Stimulated activated CD8-positive, alpha-beta memory T cell treated with anti-CD3 and anti-CD28 coated beads, Interleukin-4, amount 100 ng/mL, for 1 hour (primary cell): ENCODE results near the gene LDLR.
A peak's percentile ranks its signal among the peaks of the same experiment; 100 is the strongest.
"Not testable (repeated sequence)": the region's sequence is repeated elsewhere in the genome, so short reads cannot be mapped to it uniquely, and the experiment has no call there.

Experiments
- DNase-seq, 2 donors: peaks; one replicate each; pipeline ENCODE4 v3.0.0-alpha.2; 2020; ENCODE audit warnings: low read depth in 2 of 2, low spot score in 1 of 2

LDLR gene

GRCh38 chr19:11138601-11139300, 49.5 kb downstream of the LDLR start:
- DNase-seq = no peak

DNA sequence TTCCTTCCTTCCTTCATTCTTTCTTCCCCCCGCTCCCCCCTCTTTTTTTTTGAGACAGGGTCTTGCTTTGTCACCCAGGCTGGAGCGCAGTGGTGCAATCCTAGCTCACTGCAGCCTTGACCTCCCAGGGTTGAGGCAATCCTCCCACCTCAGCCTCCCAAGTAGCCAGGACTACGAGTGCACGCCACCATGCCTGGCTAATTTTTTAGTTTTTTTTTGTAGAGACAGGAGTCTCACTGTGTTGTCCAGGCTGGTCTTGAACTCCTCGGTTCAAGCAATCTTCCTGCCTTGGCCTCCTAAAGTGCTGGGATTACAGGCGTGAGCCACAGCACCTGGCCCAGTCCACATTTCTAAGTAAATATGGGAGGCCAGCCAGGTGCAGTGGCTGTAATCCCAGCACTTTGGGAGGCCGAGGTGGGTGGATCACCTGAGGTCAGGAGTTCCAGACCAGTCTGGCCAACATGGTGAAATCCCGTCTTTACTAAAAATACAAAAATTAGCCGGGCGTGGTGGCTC, 50.8 kb downstream of the LDLR start:
- DNase-seq = not testable (repeated sequence)

DNA sequence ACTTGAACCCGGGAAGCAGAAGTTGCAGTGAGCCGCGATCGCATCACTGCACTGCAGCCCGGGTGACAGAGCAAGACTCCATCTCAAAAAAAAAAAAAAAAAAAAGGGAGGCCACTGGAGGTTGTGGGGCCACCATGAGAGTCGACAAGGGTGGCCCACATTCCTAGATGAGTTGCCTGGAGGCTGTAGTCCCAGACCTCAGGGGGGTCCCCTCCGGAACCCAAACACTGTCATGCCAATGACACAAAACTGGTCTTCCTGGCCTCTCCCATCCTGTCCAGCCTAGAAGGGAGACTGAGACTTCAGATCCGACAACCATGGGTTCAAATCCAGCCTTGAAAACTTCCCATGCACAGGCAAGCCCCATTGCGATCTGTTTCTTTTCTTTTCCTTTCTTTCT, 51.6 kb downstream of the LDLR start:
- no peak for DNase-seq

DNA sequence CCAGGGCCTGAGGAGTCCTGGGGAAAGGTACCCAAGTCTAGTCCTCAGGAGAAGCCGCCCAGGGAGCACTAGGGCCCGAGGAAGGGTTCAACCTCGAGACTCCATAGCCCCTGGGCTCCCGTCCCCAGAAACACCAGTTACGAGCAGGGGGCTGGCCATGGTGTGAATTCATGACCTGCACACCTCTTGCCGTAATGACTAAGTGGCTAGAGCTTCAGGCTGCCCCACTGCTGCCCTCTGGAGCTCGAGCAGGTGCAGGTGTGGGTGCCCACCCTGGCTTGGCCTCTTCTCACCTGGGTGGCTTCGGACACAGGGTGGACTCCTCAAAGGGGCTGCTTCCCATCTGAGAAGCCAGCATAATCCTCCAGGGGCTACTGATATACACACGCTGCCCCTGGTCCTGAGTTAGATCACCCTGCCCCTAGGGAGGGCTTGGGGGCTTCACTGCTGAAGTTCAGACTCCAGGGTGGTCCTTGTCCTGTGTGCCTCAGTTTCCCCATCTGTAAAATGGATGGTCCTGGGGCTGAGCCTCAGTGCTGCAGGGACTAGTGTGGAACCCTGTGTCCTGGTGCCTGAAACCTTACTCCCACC, 52.8 kb downstream of the LDLR start:
- no peak for DNase-seq

GRCh38 chr19:11142528-11143171, 53.4 kb downstream of the LDLR start:
- no peak for DNase-seq

- no peak for DNase-seq
Observed at GRCh38 chr19:11145536-11145924, 56.3 kb downstream of the LDLR start.

DNA sequence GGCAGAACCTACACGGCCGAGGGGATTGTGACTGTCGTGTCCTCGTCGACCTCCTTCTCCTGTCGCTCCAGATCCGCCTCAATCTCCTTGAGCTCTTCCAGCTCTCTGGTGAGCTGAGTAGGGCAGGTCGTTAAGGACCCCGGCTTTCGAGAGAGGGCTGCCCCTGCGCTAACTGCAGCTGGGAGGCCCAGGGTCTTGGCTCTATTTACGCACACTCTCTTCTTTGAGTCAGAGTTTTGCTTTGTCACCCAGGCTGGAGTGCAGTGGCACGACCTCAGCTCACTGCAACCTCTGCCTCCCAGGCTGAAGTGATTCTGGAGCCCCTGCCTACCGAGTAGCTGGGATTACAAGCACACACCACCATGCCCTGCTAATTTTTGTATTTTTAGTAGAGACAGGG, 58.7 kb downstream of the LDLR start:
- DNase-seq = no peak

DNA sequence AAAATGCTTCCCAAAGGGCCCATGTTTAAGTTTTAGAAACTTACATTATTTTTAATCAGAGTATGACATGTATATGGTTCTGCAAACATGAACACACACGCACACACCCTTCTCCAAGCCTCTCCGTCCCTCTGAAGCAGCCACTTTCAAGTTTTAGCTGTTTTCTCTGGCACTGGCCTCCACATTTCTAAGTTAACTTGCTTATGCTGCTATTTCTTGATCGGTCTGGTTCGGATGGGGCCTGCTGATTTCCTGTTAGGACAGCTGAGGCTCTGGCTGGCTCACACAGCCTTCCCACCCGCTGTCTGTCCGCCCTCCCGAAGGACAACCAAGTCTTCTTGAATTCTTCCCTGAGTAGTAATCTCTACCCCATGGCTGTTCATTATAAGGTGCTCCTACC, 61.9 kb downstream of the LDLR start:
- no peak for DNase-seq

- no peak for DNase-seq
Observed at GRCh38 chr19:11152318-11153062, 63.2 kb downstream of the LDLR start.

- DNase-seq = no peak
Observed at GRCh38 chr19:11154683-11155047, 65.4 kb downstream of the LDLR start.

DNA sequence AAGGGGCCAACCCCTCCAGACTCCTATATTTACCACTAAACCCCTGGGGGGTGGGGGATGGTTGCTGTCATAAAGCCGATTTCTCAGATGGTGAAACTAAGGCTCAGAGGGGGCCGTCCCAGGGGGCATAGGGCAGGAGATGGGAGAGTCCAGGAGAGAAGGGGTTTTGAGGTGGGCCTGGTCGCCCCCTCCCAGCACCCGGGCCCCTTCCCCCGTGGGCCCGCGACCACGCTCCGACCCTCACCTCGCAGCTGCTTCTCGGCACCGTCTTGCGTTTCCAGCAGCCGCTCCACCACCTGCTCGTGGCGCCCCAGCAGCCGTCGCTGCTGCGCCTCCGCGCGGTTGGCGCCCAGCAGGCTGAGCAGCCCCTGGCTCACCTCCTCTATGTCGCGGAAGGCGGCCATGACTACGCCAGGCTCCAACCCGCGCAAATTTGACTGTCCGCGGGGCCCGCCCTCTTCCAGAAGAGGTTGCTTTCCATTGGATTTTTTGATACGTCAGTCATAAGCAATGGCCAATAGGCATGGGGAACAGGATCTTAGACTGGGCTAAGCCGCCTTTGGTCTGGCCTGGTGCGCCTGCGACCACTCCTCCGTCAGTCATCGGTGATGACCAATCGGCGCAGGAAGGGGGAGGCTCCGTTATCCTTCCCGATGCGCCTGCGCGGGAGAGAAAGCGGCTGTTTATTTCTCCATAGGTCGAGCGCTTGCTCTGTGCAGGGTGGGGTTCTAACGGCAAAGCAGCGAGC, 66.3 kb downstream of the LDLR start, which contains the start of gene SPC24:
SPC24 (minus strand) TSS at position 410 of the 748 bp plus-strand sequence; CDS start at position 404, 6 bp downstream.
- peak; percentile 72 to 79 for DNase-seq

GRCh38 chr19:11159598-11160439, 70.6 kb downstream of the LDLR start:
- no peak for DNase-seq

DNA sequence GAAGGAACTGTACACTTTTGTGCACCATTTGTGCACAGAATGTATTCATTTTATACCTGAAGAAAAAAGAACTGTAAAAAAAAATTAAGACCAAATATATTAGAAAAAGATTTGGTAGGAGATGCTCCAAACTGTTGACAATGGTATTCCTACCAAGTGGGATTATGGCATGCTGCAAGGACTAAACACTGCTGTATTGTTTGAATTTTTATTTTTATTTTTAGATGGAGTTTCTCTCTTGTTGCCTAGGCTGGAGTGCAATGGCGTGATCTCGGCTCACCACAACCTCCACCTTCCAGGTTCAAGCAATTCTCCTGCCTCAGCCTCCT, 71.1 kb downstream of the LDLR start:
- DNase-seq = not testable (repeated sequence)

DNA sequence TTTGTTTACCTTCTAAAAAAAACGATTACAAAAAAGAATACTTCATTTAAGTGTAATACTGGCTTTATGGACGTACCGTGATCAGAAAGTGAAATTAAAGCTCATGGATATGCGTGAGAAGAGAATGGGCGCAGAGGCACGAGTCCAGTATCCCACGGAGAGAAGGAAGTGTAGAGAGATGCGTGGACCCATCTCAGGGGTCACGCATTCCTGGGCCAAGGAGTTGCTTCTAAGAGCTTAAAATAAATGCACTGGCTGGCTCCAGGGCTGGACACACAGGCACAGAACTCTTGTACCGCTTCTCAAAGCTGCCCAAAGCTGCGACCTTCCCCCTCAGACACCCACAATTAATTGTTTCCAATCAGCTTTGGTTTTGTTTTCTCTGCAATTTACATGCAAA, 75.0 kb downstream of the LDLR start:
- DNase-seq = no peak

DNA sequence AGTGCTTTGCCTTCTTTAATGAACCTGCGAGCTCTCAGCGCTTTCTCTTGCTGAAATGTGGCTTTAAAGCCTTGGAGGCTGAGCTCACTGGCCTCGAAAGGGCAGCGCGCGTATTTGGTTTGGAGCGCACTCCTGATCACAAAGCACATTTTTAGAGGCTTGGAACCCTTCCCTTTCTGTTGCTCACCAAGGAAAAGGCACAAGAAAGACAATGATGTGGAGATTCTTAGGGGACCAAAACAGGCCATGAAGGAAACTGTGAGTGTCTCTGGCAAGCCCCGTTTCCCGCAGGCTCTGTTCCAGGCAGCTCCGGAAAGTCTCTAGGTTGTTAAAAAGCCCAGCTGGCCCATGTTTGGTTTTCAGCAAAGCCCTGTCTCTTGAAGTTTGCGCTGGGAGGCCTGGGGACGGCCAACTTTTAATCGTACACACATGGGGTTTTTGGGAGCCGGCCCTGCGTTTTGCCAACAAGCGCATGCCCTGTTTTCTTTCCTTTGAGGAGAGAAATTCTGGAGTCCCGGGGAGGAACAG, 75.7 kb downstream of the LDLR start:
- DNase-seq = no peak

DNA sequence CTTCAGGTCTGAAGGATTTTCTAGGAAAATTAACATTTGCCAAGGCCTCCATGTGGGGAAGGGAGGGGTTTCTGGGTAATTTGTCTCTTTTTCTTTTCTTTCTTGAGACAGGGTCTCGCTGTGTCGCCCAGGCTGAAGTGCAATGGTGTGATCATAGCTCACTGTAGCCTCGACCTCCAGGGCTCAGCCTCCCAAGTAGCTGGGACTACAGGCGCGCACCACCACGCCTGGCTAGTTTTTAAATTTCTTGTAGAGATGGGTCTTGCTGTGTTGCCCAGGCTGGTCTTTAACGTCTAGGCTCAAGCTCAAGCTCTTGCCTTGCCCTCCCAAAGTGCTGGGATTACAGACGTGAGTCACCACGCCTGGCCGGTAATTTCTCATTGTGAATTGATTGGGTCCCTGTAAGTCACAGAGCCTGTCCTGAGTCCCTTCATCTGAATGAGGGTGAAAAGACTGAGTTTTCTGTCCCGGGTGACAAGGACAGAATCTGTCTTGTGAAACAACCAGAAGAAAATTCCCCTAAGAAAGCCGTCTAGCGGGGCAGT, 76.3 kb downstream of the LDLR start:
- no peak for DNase-seq

- DNase-seq = no peak
Observed at GRCh38 chr19:11166281-11167142, 77.2 kb downstream of the LDLR start.

GRCh38 chr19:11168568-11168967, 79.3 kb downstream of the LDLR start:
- DNase-seq = no peak
